IPS-18a (cell line): ENCODE results near the gene PYCARD.
"Not testable (repeated sequence)": the region's sequence is repeated elsewhere in the genome, so short reads cannot be mapped to it uniquely, and the experiment has no call there.

Source experiments
- H3K27ac ChIP-seq: one replicate; pipeline ENCODE4 v1.5.1; 2013; ENCODE audit warnings: low read length
- H3K27me3 ChIP-seq: one replicate; pipeline ENCODE4 v1.6.1; 2013; ENCODE audit warnings: mild to moderate bottlenecking, low read length; ENCODE audit not compliant: control insufficient read depth, insufficient read depth
- H3K36me3 ChIP-seq: one replicate; pipeline ENCODE4 v1.6.1; 2013; ENCODE audit warnings: low read depth, low read length; ENCODE audit not compliant: control insufficient read depth
- H3K4me1 ChIP-seq: one replicate; pipeline ENCODE4 v1.6.1; 2013; ENCODE audit warnings: low read depth, low read length; ENCODE audit not compliant: control insufficient read depth
- H3K4me3 ChIP-seq: one replicate; pipeline ENCODE4 v1.5.1; 2013; ENCODE audit warnings: low read length
- H3K9ac ChIP-seq: one replicate; pipeline ENCODE4 v1.6.1; 2013; ENCODE audit warnings: mild to moderate bottlenecking, low read length, moderate library complexity
- H3K9me3 ChIP-seq: one replicate; pipeline ENCODE4 v1.6.1; 2013; ENCODE audit warnings: low read depth, low read length; ENCODE audit not compliant: control insufficient read depth

PYCARD gene

GRCh38 chr16:31202414-31203375 is at the start of gene PYCARD:
TSS of gene PYCARD (minus strand) at chr16:31202760. CDS start at chr16:31202690, 70 bp downstream.
- peaks cover 4% of the 10 kb centered on the region for H3K4me1 ChIP-seq
- no peaks in the 10 kb centered on the region for H3K9me3 ChIP-seq
- peak within 1 kb of the TSS; percentile 65 for H3K4me3 ChIP-seq
- peak within 1 kb of the TSS; percentile 55 for H3K9ac ChIP-seq
- peaks cover 4% of the 10 kb centered on the region for H3K36me3 ChIP-seq
- H3K27ac ChIP-seq, result no peak within 1 kb of the TSS
- H3K27me3 ChIP-seq, result peaks cover 17% of the 10 kb centered on the region

- no peaks in the 10 kb centered on the region for H3K36me3 ChIP-seq
These were observed 48.9 kb upstream of the PYCARD start for GRCh38 chr16:31251435-31251834.

GRCh38 chr16:31250782-31251384 is 48.3 kb upstream of the PYCARD start:
- H3K4me3 ChIP-seq, result no peak overlapping the region
- no peaks in the 10 kb centered on the region for H3K36me3 ChIP-seq
- H3K27me3 ChIP-seq, result no peaks in the 10 kb centered on the region
- no peaks in the 10 kb centered on the region for H3K9me3 ChIP-seq
- no peak overlapping the region for H3K9ac ChIP-seq
- no peaks in the 10 kb centered on the region for H3K4me1 ChIP-seq
- H3K27ac ChIP-seq, result no peak overlapping the region

More at GRCh38 chr16:31251435-31251834, 48.9 kb upstream of the PYCARD start:
- Histone ChIP-seq H3K27me3 (no peaks in the 10 kb centered on the region), H3K9me3 (no peaks in the 10 kb centered on the region), H3K9ac (no peak overlapping the region), H3K27ac (no peak overlapping the region), H3K4me3 (no peak overlapping the region), H3K4me1 (no peaks in the 10 kb centered on the region)

- H3K9ac ChIP-seq, result no peak overlapping the region
- H3K4me3 ChIP-seq, result no peak overlapping the region
- no peaks in the 10 kb centered on the region for H3K4me1 ChIP-seq
- H3K36me3 ChIP-seq, result no peaks in the 10 kb centered on the region
- H3K9me3 ChIP-seq, result no peaks in the 10 kb centered on the region
- no peaks in the 10 kb centered on the region for H3K27me3 ChIP-seq
- no peak overlapping the region for H3K27ac ChIP-seq
These were observed 45.8 kb upstream of the PYCARD start for GRCh38 chr16:31248344-31248743.

- Histone ChIP-seq H3K4me3 (no peak overlapping the region), H3K9me3 (no peaks in the 10 kb centered on the region), H3K27ac (no peak overlapping the region), H3K27me3 (no peaks in the 10 kb centered on the region), H3K4me1 (no peaks in the 10 kb centered on the region), H3K36me3 (no peaks in the 10 kb centered on the region), H3K9ac (no peak overlapping the region)
These were observed 43.7 kb upstream of the PYCARD start for GRCh38 chr16:31246296-31246695.

- H3K9ac ChIP-seq, H3K27ac ChIP-seq, H3K4me1 ChIP-seq, H3K27me3 ChIP-seq, H3K4me3 ChIP-seq, H3K9me3 ChIP-seq, H3K36me3 ChIP-seq: not testable (repeated sequence)
These were observed 43.0 kb upstream of the PYCARD start for GRCh38 chr16:31245598-31245997.

GRCh38 chr16:31243734-31244670 is 41.4 kb upstream of the PYCARD start:
- H3K27me3 ChIP-seq, result no peaks in the 10 kb centered on the region
- no peak overlapping the region for H3K9ac ChIP-seq
- H3K36me3 ChIP-seq, result no peaks in the 10 kb centered on the region
- H3K4me3 ChIP-seq, result no peak overlapping the region
- H3K27ac ChIP-seq, result no peak overlapping the region
- H3K9me3 ChIP-seq, result no peaks in the 10 kb centered on the region
- H3K4me1 ChIP-seq, result no peaks in the 10 kb centered on the region

- Histone ChIP-seq H3K4me1 (no peaks in the 10 kb centered on the region), H3K36me3 (no peaks in the 10 kb centered on the region), H3K27me3 (no peaks in the 10 kb centered on the region), H3K4me3 (no peak overlapping the region), H3K9ac (no peak overlapping the region), H3K9me3 (no peaks in the 10 kb centered on the region), H3K27ac (no peak overlapping the region)
These were observed 39.6 kb upstream of the PYCARD start for GRCh38 chr16:31242206-31242605.

- Histone ChIP-seq H3K9ac (no peak overlapping the region), H3K27me3 (no peaks in the 10 kb centered on the region), H3K27ac (no peak overlapping the region), H3K36me3 (no peaks in the 10 kb centered on the region), H3K9me3 (no peaks in the 10 kb centered on the region), H3K4me3 (no peak overlapping the region), H3K4me1 (no peaks in the 10 kb centered on the region)
These were observed 35.5 kb upstream of the PYCARD start for GRCh38 chr16:31238041-31238440.

- H3K4me1 ChIP-seq, result no peaks in the 10 kb centered on the region
- H3K36me3 ChIP-seq, result no peaks in the 10 kb centered on the region
- H3K27ac ChIP-seq, result no peak overlapping the region
- no peaks in the 10 kb centered on the region for H3K9me3 ChIP-seq
- H3K9ac ChIP-seq, result no peak overlapping the region
- H3K27me3 ChIP-seq, result no peaks in the 10 kb centered on the region
- no peak overlapping the region for H3K4me3 ChIP-seq
These were observed 26.9 kb upstream of the PYCARD start for GRCh38 chr16:31229501-31229900.

GRCh38 chr16:31228206-31228605 is 25.6 kb upstream of the PYCARD start:
- H3K4me1 ChIP-seq, result no peaks in the 10 kb centered on the region
- H3K9ac ChIP-seq, result no peak overlapping the region
- H3K27me3 ChIP-seq, result no peaks in the 10 kb centered on the region
- no peaks in the 10 kb centered on the region for H3K9me3 ChIP-seq
- H3K4me3 ChIP-seq, result no peak overlapping the region
- no peaks in the 10 kb centered on the region for H3K36me3 ChIP-seq
- no peak overlapping the region for H3K27ac ChIP-seq
